SW 1271 (cell line): ENCODE results near the gene SFXN2.
"Not testable (repeated sequence)": the region's sequence is repeated elsewhere in the genome, so short reads cannot be mapped to it uniquely, and the experiment has no call there.

Source experiments
- DNase-seq, 2 experiments: peaks; one replicate each; lab custom pipeline; 2025; lab: John Stamatoyannopoulos, UW

Gene SFXN2, protein sequence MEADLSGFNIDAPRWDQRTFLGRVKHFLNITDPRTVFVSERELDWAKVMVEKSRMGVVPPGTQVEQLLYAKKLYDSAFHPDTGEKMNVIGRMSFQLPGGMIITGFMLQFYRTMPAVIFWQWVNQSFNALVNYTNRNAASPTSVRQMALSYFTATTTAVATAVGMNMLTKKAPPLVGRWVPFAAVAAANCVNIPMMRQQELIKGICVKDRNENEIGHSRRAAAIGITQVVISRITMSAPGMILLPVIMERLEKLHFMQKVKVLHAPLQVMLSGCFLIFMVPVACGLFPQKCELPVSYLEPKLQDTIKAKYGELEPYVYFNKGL

DNA sequence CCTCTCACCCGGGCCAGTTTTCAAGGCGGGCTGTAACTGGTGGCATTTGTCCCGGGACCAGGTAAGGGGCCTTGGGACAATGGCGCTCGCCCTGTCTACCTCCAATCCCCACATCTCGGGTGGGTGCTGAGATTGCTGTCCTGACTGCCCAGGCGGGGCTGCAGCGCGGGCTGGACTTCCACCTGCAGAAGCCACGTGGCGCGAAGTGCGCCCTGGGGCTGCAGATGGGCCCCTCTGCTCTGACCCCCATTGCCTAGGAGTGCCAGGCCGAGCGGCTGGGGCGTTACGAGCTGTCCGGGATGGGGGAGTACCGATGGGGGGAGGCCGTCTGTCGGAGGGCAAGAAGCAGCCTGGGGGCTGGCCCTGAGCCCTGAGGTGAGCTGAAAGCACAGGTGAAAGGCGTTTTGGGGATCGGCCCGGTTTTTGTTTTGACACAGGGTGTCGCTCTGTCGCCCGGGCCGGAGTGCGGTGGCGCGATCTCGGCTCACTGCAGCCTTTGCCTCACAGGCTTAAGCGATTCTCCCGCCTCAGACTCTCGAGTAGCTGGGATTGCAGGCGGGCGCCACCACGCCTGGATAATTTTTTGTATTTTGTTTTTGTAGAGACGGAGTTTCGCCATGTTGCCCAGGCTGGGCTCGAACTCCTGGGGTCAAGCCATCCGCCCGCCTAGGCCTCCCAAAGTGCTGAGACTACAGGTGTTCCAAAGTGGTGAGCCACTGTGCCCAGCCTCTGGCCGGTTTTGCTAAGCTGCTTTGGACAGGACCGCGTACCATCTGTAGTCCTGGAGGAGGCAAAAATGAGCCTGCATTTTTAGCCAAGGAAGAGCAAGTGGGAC is at the start of gene SFXN2:
Gene SFXN2, plus strand, starts transcription at position 16 of the 835 bp plus-strand sequence. CDS start 12,001 bp downstream, outside the sequence.
- no peak for DNase-seq

DNA sequence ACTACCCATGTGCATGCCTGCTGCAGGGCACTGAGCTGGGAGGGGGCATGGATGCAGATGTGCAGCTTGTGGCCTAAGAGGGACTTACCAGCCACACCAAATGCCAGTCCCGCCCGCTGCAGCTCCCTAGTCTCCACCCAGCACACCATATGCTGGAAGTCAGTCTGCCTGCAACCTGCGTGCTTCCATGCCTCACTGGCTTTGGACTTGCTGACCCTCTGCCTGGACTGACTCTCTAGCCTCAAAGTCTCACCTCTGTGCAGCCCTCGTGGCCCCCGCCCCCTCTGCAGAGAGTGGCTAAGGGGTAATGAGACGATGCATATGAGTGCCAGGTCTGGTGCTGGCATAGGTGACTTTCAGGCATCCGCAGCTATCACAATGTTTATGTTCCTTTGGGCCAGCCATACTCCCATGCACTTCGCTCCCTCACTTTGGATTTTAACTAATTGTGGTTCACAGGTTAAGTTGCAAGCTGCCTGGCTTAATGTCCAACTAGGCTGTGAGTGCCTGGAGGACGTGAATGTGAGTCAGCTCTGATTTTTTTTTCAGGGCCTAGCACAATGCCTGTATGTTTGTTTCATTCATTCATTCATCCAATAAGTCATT is 48.4 kb upstream of the SFXN2 start:
- no peak for DNase-seq

DNA sequence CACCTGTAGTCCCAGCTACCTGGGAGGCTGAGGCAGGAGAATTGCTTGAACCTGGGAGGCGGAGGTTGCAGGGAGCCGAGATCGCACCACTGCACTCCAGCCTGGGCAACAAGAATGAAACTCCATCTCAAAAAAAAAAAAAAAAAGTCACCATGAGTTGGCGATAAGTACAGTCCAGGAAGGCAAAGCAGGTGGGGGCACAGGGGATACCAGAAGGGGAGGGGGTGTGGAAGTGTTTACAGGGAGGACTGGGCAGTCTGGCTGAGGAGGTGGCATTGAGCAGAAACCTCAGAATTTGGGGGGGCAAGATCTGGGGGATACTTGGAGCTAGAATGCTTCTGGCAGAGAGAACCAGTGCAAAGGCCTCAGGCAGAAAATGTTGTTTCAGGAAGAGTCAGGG is 47.0 kb upstream of the SFXN2 start:
- DNase-seq = not testable (repeated sequence)

DNA sequence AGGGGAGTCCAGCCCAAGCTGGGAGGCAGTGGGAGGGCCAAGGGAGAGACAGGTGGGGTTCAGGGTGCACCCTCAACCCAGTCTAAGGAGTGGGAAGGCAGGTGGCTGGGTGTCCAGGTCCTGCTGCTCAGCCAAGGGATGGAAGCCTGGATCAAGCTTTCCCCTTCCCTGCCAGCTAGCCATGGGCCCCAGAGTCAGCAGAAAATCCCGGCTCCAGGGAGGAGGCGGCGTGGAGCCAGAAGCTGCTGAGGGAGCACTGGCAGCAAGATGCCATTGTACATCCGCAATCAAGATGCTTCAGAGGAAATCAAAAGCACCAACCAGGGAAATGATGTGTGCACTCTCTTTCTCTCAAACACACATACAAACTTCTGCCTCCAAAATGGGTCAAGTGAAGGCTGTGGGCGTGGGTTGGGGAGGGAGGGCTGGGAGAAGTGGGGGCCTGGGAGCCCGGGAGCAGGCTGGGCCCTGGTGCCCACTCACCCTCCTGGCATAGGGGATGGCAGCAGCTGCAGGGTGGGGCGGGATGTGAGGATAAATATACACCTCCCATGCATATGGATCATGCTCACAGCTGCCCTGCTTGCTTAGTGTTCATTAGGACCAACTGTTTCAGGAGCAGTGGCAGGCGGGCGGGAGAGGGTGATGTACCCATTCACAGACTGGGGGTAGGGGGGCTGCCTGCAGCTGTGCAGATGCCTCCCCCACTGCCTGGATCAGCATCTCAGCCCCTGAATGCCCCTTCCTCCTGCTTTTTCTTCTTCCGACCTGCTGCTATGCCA is 45.9 kb upstream of the SFXN2 start:
- DNase-seq = no peak

DNA sequence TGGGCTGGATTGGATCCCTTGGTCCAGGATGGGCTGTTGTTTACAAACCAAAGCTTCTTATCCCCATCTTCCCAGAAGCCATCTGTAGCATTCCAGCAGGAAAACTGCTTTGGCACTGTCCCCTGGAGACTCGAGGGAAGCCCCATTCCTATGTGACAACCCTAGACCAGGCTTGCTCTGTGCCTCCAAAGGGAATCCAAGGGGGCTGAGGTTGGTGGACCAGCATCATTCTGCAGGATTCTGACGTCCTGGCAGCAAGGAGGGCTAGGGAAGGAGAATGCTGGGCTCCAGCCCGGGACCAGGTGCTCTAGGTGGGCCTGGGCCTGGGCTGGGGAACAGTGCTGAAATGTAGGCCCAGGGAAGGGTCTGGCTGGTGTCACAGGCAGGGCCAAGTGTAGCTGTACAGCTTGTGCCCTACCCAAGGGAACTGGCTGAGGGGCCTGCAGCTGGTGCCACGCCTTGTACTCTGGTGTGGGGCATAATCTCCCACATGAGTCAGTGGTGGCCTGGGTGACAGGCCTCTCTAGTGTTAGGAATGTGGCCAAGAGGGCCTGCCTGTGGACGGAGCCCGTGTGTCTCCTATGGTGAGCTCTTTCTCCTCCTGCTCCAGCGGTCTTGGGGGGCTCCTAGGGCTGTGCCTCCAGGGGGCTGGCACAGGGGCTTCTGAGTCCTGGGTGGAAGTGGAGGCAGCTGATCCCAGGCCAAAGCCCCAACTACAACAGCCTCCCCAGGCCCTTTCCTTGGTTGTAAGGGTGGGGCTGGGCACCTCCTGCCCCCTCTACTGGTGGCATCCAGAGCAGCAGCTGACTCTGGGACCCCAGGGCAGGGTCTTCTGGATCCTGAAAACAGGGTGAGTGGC is 45.0 kb upstream of the SFXN2 start:
- no peak for DNase-seq

DNA sequence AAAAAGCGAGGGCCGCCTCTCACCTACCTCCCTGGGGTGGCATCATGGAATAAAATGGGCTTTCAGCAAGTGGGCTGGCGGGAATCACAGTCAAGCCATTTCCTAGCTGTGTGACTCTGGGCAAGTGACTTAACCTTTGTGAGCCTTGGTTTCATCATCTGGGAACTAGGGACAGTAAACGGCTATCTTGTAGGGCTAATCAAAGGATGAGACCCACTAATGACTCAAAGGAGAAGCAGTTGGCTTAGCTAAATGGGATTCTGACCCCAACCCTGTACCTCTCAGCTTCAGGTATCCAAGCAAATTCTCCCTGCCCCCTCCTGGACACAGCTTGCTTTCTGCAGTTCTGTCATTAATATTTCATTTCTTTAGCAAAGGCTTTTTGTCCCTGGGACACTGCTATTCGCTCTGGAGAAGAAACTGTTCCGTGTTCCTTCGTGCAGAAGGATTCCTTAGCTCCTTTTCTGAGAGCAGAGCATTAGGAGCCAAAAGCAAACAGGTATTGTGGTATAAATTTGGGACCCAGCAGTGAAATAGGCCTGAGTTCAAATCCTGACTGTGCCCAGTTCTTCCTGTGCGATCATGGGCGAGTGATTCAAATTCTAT is 44.3 kb upstream of the SFXN2 start:
- no peak for DNase-seq

DNA sequence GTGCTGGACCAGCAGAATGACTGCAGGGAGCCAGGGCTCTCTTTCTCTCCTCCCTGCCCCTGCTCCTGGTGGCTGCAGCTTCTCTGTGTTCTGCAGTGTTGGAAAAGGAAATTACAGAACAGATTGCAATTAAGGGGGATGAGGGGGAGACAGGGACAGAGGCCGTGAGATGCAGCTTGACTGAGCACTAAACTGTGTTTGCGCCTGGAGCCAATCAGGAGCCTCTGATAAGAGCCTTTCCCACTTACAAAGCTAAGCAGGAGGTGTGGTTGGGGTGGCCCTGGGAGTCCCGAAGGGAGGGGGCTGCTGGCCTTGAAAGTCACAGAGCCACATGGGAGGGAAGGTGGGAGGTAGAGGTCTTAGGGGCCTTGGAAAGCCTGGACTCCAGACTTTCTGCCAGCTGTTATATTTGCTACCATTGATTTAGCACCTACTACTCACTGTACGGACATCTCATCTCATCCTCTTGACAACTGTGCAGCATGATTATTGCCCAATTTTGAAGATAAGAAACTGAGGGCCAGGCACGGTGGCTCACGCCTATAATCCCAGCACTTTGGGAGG is 43.5 kb upstream of the SFXN2 start:
- DNase-seq = no peak

DNA sequence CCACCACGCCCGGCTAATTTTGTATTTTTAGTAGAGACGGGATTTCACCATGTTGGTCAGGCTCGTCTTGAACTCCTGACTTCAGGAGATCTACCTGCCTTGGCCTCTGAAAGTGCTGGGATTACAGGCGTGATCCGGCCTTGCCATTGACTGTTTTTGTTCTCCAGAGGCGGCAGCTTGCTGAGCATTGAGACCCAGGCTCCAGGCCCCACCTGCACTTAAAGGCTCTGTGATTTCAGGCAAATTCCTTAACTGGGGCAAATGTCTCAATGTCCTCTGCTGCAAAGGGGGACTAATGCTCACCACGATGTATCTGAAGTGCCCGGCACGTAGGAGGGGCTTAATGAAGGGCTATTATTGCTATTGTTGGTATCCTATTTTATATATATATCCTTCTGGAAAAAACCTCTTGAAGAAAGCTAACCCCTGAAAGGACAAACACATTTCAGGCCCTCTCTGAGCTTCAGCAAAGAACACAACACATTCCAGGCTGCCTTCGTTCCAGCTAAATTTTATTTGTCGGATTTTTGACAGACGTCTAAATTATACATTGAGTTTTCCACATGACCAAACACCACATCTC is 41.1 kb upstream of the SFXN2 start:
- DNase-seq = no peak

DNA sequence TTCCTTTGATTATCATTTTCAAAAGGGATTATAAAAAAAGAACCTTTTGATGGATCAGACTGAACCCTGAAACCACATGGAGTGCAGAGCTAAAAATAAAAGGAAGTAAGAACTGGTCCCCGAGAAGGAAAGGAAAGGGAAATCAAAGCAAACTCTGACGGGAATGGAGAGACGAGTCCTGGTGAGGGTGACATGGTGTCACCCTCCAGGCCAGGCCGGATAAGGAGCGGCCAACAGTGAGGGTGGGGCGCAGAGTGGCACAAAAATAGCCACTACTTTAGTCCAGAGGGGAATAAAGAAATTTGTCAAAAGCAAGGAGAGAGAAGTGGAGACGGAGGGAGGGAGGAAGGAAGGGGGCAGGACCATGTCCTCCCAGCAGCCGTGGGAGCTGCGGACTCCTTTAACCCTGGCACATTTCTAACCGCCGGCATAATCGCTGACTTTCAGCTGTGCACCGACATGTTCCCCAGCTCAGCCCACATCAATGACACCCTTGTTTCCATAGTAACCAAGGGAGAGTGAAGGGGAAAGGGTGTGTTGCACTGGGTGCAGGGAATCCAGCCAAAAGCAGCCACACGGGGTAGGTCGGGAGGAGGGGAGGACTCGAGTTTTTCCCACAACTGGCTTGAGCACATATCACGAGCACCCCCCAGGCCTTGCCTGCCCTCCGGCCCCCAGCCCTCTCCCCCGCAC is 40.5 kb upstream of the SFXN2 start:
- no peak for DNase-seq

DNA sequence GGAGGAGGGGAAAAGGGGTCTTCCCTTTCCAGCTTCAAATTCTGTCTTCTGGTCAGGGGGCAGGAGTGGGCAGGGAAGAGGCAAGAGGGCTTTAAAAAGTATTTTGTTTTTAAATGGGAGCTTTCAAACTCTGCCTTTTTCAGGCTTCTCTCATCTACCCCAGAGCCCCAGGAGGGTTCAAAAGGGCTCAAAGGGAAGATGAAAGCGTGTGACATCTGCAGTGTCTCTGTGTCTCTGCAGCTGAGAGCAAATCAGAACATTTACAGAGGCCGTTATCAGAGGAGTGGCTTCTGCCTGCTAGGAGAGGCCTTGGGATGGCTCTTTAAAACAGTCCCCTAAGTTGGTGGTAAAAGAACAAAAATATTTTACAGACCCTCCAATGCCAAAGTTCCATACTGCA is 39.9 kb upstream of the SFXN2 start:
- no peak for DNase-seq

DNA sequence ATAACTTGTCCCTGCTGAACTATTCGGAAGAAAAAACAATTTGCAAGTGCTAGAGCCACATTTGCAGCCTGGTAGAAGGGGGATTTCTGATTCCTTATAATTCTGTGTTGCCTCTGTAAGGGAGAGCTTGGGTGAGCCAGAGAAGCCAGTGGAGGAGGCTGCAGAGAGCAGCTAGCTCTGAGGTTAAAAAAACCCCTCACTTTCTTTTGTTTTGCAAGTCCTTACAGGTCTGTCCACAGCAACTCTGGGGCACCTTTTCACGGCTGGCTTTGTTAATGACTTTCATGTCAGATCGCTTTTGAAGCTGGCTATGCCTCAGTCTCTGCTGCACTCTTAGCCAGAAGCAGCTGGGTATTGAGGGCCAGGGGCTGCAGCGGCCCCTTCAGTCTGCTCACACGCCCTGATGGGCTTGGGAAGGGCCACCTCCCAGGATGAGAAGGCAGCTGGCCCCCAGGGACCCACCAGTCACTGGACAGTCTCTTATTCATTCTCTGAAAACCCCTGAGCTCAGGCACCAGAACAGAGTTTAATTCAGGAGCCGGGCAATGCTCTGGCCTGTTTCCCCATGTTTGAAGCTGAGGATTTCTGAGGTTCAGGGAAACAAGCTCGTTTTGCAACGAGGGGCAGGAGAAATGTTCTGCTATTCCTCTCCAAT is 39.3 kb upstream of the SFXN2 start:
- DNase-seq = no peak

DNA sequence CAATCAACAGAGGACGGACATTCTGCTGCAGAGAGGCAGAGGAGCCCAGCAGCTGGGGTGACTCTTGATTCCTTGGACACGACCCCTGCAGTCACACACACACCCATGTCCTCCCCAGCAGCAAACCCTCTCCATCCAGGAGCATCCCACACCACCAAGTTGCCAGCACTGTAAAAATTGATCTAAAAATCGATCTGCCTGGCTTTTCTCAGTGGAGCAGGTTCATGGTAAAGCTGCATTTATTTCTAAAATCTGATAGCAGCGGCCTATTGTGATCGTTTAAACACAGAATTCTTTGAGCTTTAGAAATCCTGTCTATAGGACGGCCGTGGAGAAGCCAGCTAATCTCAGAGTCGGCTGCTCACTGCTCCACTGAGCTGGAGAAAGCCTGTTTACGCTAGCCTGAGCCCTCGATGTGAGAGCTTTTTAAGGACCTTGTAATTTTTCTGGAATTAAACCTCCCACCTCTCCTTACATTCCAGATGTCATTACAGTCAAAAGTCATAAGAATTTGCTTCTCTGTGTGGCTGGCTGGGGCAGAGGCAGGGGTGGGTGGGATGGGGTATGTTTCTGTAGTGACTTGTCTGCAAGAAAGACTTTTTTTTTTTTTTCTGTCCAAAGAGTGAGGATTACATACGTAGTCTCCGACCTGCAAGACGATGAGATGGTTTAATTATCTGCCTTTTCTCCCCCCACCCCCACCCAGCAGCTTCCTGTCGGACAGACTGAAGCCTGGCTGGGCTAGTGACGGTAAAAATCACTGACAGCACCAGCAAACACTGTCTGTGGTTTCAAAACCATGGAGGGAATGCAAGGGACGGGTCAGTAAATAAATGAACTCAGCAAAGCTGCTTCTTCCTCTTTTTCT is 38.5 kb upstream of the SFXN2 start:
- DNase-seq = no peak

DNA sequence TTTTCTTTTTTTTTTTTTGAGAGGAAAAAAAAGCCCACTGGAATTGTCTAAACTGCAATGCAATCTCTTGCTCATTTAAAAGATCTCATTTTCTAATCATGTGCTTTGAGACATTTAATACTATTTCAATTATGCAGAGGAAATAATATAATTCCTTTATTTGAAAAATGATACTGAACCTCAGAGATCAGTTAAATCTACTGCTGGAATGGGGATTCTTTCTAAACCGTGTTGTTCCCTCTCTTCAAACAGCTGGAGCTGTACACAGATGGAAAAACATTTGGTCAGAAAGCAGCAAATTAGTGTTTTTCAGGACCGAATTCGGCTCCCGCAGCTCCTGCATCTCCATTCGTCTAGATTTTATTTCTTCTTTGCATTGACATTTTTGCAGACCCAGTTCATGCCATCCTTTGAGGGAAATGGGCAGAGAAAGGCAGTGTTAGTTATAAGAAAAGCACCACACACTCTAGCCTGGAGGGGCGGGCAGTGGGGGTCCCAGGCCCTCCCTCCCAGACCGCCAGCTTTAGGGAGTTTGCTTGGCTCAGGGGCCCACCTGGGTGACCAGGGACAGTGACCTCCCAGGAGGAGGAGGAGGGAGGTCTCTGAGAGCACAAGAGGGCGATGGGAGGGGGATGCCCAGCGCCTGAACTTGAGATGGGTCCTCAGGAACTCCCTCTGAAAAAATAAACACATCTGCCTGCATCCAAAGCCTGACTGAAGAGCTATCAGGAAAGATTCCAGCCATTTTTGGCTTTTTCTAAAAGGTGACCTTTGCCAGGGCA is 37.7 kb upstream of the SFXN2 start:
- no peak for DNase-seq

DNA sequence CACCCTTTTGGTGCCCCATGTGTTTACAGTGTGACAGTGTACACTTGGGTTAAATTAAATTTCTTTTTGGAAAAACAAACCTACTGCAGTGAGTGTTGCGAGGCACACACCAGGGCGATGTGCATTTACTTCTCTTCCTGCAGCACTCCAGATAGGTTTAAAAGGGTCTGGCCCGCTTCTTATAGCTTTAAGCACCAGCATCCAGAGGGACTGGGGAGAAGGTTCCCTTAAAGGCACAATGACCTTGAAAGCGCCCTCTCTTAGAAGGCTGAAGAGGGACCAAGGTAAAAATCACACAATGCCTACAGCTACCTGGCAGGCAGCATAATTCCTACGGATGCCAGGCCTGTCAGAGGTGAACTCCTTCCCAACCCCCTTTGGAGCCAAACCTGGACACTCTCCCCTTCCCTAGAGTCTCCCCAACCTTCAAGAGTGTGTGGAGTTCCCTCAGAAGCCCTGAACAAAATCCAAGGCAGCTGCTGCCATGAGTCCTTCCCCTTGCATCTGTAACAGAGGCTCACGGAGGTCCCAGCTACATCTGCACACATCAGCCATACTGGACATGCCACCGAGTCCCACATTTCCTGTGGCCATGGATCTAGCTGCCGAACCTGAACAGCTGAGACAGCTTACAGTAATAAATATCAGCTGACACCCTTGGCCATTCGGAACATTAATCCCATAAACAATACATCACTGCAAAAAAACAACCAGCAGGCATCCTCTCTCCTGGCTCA is 36.9 kb upstream of the SFXN2 start:
- DNase-seq = no peak

DNA sequence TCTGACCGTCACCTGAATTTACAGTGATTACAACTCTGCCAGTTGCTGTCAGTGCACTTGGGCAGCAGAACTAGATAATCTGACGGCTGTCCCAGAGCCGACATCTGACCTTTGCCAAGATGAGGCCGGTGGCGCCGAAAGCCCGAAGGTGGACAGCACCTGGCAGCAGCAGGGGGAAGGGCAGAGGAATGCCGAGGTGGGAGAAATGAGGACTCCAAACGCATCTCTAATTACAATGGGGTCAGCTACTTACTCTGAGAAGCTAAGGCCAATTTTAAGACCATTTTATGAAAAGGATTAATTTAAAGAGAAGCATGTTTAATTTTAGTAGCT is 36.4 kb upstream of the SFXN2 start:
- DNase-seq = no peak

DNA sequence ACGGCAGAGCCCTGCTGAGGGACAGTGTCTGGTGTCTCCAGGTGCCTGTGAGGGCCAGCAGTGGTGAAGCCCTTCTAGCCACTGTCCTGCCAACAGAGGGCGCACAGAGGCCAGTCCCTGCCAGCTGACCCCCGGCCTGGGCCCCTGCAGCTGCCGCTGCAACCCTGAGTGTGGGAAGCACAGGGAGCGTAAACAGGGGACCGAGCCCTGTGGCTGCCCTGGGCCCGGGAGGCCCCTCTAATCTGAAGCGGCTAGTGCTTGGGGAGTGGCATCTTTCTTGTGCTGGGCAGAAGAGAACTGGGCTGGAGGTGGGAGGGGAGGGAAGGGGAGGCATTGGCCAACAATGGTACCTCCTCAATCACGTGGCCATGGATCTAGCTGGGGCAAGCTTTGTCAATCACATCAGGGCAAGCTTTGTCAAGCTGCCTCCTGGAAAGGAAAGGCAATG is 35.6 kb upstream of the SFXN2 start:
- peak in 1 of 2 experiments; percentile 29 for DNase-seq
